ENCODE data around the gene ALPK1.

DNA sequence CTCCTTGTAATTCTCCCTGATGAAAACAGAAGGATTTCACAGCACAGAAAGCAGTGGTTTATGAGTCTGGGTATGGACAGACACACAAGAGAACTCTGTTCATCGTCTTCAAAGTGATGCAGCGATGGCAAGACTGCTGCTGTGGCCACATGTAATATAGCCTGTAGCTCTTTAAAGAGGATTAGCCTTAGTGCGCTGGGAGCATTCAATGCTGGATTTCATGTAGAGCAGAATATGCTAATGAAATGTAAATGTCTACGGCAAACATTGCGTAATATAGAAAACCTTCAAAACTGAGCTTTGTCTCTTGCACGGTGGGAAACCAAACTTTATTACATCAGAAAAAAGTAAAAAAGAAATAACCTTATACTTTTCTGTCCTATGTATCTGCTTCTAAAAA, 42.9 kb downstream of the ALPK1 start:
- no peak for TF ChIP-seq IKZF3 (tag by site-specific recombination; IDR thresholded peaks at IDR 0.05)
- TF ChIP-seq, protein P1, sequence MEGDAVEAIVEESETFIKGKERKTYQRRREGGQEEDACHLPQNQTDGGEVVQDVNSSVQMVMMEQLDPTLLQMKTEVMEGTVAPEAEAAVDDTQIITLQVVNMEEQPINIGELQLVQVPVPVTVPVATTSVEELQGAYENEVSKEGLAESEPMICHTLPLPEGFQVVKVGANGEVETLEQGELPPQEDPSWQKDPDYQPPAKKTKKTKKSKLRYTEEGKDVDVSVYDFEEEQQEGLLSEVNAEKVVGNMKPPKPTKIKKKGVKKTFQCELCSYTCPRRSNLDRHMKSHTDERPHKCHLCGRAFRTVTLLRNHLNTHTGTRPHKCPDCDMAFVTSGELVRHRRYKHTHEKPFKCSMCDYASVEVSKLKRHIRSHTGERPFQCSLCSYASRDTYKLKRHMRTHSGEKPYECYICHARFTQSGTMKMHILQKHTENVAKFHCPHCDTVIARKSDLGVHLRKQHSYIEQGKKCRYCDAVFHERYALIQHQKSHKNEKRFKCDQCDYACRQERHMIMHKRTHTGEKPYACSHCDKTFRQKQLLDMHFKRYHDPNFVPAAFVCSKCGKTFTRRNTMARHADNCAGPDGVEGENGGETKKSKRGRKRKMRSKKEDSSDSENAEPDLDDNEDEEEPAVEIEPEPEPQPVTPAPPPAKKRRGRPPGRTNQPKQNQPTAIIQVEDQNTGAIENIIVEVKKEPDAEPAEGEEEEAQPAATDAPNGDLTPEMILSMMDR (tag by site-specific recombination; IDR thresholded peaks at IDR 0.05), result no peak
- no peak for TF ChIP-seq ZNF23 (tag by site-specific recombination; IDR thresholded peaks at IDR 0.05; ENCODE audit: borderline replicate concordance)
- TF ChIP-seq, protein P2, sequence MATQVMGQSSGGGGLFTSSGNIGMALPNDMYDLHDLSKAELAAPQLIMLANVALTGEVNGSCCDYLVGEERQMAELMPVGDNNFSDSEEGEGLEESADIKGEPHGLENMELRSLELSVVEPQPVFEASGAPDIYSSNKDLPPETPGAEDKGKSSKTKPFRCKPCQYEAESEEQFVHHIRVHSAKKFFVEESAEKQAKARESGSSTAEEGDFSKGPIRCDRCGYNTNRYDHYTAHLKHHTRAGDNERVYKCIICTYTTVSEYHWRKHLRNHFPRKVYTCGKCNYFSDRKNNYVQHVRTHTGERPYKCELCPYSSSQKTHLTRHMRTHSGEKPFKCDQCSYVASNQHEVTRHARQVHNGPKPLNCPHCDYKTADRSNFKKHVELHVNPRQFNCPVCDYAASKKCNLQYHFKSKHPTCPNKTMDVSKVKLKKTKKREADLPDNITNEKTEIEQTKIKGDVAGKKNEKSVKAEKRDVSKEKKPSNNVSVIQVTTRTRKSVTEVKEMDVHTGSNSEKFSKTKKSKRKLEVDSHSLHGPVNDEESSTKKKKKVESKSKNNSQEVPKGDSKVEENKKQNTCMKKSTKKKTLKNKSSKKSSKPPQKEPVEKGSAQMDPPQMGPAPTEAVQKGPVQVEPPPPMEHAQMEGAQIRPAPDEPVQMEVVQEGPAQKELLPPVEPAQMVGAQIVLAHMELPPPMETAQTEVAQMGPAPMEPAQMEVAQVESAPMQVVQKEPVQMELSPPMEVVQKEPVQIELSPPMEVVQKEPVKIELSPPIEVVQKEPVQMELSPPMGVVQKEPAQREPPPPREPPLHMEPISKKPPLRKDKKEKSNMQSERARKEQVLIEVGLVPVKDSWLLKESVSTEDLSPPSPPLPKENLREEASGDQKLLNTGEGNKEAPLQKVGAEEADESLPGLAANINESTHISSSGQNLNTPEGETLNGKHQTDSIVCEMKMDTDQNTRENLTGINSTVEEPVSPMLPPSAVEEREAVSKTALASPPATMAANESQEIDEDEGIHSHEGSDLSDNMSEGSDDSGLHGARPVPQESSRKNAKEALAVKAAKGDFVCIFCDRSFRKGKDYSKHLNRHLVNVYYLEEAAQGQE (tag by site-specific recombination; IDR thresholded peaks at IDR 0.05), result no peak
- no peak for TF ChIP-seq TRIM28 (IDR thresholded peaks at IDR 0.05; ENCODE audit: borderline replicate concordance, low read length)
- no peak for TF ChIP-seq ZNF677 (tag by site-specific recombination; IDR thresholded peaks at IDR 0.05)
- TF ChIP-seq ZNF433 (tag by site-specific recombination; IDR thresholded peaks at IDR 0.05; ENCODE audit: low read depth), result no peak
